SW480 (cell line): ENCODE data around the gene VPS16.
A peak's percentile ranks its signal among the peaks of the same experiment; 100 is the strongest.
"Not testable (repeated sequence)": the region's sequence is repeated elsewhere in the genome, so short reads cannot be mapped to it uniquely, and the experiment has no call there.

Experiments
- DNase-seq: peaks from one replicate; pipeline ENCODE4 v3.0.0-alpha.2; 2016; ENCODE audit warnings: low spot score

VPS16 gene

DNA sequence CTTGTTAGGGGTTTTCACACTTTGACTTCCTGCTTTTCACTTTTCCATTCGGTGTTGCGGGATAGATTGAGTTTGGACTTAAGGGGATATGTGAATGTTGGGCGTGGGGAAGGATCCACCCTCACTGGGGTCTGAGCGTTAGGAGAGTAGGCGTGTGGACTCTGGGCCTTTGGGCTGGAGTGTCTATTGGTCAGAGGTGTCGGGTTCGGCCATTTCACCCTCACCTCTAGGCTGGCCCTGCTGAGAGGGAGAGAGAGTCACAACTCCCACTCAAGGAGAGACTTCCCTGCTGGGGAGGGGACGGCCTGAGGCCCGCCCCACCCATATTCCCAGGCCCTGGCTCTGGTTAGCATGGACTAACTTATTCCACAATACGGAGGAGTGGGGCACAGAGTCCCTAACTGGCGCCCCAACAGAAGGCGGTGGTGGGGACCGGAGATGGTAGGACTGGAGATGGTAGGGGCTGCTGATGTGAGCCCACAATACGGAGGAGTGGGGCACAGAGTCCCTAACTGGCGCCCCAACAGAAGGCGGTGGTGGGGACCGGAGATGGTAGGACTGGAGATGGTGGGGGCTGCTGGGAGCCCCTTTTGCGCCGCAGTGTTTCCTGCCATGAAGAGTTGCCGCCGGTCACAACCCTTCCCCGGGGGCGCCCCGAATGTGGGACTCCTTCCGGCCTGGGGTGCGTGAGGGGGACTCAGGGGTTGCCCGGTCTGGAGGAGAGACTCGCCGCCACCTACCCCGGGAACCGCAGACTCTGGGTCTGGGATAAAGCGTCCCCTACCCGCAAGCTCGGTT is 31.3 kb downstream of the VPS16 start:
- no peak for DNase-seq

DNA sequence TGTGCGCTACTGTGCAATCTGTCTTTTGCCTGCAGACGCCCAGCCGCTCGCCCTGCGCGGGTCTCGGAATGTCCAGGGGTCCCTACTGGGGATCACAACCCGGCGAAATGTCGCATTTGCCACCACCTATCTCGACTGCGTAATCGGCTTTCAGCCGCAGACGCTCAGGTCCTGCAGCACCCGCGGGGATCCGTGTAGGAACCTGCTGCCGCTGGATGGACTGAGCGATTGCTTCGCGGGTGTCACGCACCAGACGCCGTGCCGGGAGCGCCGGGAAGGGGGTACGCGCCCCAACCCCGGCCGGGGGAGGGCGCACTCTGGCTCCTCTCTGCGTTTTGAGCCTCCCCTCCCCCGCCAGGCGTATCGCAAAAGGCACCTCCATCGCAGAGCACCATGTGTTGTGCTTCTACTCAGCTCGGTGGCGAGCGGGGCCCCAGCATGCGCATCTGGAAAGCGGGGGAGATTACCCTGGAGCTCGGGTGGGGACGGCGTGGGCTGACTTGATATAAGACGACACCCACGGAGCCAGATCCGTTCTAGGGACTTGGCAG is 32.0 kb downstream of the VPS16 start:
- peak; percentile 76 for DNase-seq

GRCh38 chr20:2873010-2873746 is 32.6 kb downstream of the VPS16 start, which contains the start of gene PTPRA:
PTPRA (plus strand) TSS chr20:2873481; CDS start chr20:2964278, 90,797 bp downstream.
- peak; percentile 92 for DNase-seq

DNA sequence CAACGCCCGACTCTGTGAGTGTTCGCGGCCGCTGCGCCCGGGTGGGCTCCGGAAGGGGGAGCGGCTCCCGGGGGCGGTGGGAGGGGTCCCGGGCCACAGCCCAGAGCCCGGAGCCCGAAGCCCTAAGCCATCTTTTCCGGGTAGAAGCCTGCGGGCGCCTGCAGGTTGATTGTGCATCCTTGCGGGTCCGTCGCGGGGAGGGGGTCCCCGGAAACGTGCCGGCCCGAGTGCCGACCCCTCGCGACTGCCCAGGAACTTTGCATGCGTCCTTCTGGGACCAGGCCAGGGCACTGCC is 33.1 kb downstream of the VPS16 start:
- DNase-seq, result peak; percentile 49

DNA sequence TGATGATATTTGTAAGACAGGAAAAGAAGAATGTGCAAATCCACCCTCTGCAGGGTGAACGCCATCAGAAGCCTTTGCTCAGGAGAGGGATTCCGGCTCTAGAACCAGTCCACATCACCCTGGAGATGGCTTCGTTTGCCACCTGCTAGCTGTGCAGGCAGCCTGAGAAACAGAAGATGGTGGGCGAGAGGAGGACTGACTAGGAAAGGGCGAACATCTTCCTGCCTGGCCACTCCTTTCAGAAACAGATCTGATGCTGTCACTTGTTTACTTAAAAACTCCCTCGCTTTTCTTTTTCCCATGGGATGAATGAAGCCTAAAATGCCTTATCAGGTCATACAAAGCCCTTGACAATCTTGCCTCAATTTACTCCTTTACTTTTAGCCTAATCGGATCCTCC is 33.9 kb downstream of the VPS16 start:
- no peak for DNase-seq

- no peak for DNase-seq
Measured at GRCh38 chr20:2875690-2876203, 35.2 kb downstream of the VPS16 start.

GRCh38 chr20:2878515-2878914 is 38.0 kb downstream of the VPS16 start:
- no peak for DNase-seq

- DNase-seq, result no peak
Measured at GRCh38 chr20:2879146-2879545, 38.6 kb downstream of the VPS16 start.

GRCh38 chr20:2880650-2881049 is 40.1 kb downstream of the VPS16 start:
- DNase-seq, result no peak

- no peak for DNase-seq
Measured at GRCh38 chr20:2883726-2884637, 43.4 kb downstream of the VPS16 start.

- DNase-seq, result no peak
Measured at GRCh38 chr20:2887715-2888114, 47.2 kb downstream of the VPS16 start.

DNA sequence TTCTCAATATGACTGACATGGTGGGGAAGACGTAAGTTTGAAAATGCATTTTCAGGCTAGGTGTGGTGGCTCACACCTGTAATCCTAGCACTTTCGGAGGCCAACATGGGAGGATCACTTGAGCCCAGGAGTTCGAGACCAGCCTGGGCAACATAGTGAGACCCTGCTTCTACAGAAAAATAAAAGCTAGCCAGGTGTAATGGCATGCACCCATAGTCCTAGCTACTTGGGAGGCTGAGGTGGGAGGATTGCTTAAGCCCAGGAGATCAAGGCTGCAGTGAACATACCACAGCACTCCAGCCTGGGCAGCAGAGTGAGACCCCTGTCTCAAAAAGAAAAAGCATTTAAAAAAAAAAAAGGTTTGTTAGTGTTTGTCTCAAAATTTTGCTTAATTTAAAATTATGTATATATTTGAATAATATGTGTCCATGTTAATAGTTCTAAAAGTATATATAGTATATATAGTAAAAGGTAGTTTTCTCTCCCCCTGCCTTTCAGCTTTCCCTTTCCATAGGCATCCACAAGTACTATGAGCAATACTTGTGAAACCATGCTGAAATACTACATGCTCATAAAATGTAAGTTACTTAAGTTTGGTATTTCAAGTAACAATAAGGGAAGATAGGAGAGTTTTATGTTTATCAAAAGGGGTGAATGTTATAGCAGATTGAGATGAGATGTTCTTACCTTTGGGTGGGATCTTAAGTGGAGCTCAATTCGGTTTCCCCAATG is 47.8 kb downstream of the VPS16 start:
- DNase-seq, result no peak

DNA sequence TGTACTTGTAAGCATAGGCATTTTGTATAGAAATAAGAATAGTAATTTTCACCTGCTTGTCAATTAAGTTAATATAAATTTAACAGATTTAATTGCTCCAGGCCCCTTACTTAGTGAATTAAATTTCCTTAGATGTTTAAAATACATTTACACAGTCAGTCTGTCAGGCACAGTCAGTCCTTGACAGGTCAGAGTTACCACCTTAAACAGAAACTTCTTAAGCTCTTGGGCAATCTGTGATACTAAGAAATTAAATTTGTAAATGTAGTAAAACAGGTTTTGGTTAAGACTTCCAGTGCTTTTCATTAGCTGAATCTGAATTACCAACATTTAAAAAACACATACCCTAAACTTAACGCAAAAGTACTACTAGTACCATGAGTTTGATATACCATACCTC is 48.7 kb downstream of the VPS16 start:
- no peak for DNase-seq

DNA sequence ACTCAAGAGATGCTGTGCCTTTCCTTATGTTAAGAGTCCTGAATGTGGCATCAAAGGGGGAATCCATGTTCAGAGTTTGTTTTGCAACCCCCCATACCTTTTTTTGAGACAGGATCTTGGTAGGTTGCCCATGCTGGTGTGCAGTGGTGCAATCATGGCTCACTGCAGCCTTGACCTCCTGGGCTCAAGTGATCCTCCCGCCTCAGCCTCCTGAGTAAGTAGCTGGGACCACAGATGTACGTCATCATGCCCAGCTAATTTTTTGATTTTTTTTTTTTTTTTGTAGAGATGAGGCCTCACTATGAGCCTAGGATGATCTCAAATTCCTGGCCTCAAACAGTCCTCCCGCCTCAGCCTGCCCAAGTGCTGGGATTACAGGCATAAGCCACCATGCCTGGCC is 49.3 kb downstream of the VPS16 start:
- DNase-seq, result no peak

- DNase-seq, result no peak
Measured at GRCh38 chr20:2890742-2891141, 50.2 kb downstream of the VPS16 start.

DNA sequence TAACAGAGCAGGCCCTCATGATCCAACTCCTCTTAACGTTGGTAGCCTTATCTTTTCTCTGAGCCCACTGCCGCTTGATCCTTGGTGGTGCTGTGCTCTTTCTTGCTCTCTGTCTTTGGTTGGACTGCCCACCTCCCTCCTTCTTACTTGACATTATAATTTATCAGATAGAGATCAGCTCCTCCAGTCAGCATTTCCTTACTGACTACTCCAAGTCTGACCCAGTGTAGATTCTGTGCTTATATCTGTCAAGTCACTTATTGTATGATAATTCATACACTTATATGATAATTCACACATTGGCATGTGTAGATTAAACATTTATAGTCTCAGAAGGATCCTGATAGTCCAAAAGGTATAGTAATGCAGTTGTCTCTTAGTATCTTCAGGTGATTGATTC is 50.8 kb downstream of the VPS16 start:
- no peak for DNase-seq

- no peak for DNase-seq
Measured at GRCh38 chr20:2892376-2892775, 51.8 kb downstream of the VPS16 start.

- DNase-seq, result no peak
Measured at GRCh38 chr20:2894221-2894620, 53.7 kb downstream of the VPS16 start.

DNA sequence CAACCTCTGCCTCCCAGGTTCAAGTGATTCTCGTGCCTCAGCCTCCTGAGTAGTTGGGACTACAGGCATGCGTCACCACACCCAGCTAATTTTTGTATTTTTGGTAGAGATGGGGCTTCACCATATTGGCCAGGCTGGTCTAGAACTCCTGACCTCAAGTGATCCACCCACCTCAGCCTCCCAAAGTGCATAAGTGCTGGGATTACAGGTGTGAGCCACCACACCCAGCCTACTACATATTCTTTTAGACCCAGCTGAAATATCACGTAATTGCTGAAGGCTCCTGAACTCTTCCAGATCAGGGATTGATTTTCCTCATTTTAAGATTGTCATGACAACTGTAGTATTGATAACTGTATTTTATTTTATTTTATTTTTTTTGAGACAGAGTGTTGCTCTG is 54.6 kb downstream of the VPS16 start:
- not testable (repeated sequence) for DNase-seq

DNA sequence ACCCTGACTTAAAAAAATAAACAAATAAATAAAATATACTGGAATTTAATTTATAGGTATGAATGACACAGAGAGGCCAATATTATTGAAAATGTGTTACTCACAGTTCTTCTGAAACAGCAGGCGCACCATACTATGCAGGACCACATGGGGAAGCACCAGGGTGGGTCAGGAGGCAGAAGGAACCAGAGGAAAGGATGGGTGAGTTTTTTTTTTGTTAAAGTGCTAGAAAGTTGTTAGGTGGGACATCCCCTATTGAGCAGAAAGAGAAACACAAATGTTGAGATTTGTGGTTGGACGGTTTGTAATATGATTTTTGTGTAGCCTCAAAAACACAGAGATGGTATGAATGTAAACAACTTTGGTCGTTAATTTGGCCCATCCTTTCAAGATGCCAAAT is 58.7 kb downstream of the VPS16 start:
- DNase-seq, result no peak

DNA sequence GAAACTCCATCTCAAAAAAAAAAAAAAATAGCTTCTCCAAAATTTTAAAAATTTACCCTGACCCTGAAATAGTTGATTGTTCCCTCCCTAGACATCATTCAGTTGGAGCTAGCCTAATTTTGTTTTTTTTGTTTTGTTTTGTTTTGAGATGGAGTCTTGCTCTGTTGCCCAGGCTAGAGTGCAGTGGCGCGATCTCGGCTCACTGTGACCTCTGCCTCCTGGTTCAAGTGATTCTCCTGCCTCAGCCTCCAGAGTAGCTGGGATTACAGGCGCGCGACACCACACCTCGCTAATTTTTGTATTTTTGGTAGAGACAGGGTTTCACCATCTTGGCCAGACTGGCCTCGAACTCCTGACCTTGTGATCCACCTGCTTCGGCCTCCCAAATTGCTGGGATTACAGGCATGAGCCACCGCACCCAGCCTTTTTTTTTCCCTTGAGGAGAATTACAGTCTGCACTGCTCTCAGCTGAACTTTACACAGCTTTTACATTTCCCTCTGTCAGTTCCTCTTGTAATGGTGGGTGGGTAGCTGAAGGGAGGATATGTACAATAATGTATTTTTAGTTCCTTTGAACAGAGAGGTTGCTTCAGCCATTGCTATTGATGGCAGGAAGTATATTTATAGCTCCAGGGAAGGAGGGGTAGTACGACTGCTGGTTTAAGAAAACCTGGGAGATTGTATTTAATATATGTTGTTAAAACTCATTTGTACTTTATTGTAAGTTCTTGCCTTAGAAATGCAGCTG is 60.5 kb downstream of the VPS16 start:
- DNase-seq, result no peak
